Rectal smooth muscle tissue (tissue), 1 donor: Measurements from ENCODE around the gene PUS10.

Experiments
- H3K27ac ChIP-seq: one replicate; pipeline ENCODE4 v1.7.0; 2013; ENCODE audit warnings: low read depth, low read length, inconsistent platforms
- H3K27me3 ChIP-seq: one replicate; pipeline ENCODE4 v1.7.0; 2013; ENCODE audit warnings: low read length; ENCODE audit not compliant: control insufficient read depth, insufficient read depth
- H3K36me3 ChIP-seq: one replicate; pipeline ENCODE4 v1.7.0; 2013; ENCODE audit warnings: low read length; ENCODE audit not compliant: control insufficient read depth, insufficient read depth
- H3K4me1 ChIP-seq: one replicate; pipeline ENCODE4 v1.7.0; 2013; ENCODE audit warnings: low read length; ENCODE audit not compliant: control insufficient read depth, insufficient read depth
- H3K4me3 ChIP-seq: one replicate; pipeline ENCODE4 v1.7.0; 2013; ENCODE audit warnings: low read length
- H3K9ac ChIP-seq: one replicate; pipeline ENCODE4 v1.7.0; 2013; ENCODE audit warnings: low read length

PUS10 gene

DNA sequence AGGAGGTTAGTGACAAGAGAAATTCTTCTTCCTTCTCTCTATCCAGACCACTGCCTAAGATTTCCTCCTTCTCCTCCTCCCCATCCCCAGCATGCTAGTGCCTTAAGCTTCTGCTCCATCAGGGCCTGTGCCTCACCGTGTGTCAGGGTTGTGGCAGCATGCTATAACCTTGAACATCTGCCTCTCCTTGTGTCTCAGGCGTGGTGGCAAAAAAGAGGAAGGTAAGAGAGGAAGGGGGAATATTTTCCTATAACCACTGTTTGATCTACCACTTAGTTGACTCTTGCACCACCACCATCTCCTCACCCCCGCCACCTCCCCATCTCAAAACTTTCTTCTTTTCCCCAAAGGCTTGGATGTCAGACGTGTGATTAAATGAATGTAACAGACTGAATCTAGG, 38.8 kb downstream of the PUS10 start:
- no peak overlapping the region for H3K27ac ChIP-seq
- H3K36me3 ChIP-seq: no peaks in the 10 kb centered on the region
- no peak overlapping the region for H3K4me3 ChIP-seq
- H3K27me3 ChIP-seq: no peaks in the 10 kb centered on the region
- H3K4me1 ChIP-seq: no peaks in the 10 kb centered on the region
- H3K9ac ChIP-seq: no peak overlapping the region

- H3K27ac ChIP-seq: no peak overlapping the region
- H3K4me1 ChIP-seq: no peaks in the 10 kb centered on the region
- no peak overlapping the region for H3K4me3 ChIP-seq
- H3K36me3 ChIP-seq: no peaks in the 10 kb centered on the region
- no peaks in the 10 kb centered on the region for H3K27me3 ChIP-seq
- H3K9ac ChIP-seq: no peak overlapping the region
Measured at GRCh38 chr2:60977562-60977895, 40.5 kb downstream of the PUS10 start.

GRCh38 chr2:60976875-60977561, 41.0 kb downstream of the PUS10 start:
- Histone ChIP-seq H3K36me3 (no peaks in the 10 kb centered on the region), H3K4me3 (no peak overlapping the region), H3K27me3 (no peaks in the 10 kb centered on the region), H3K9ac (no peak overlapping the region), H3K4me1 (no peaks in the 10 kb centered on the region), H3K27ac (no peak overlapping the region)

GRCh38 chr2:60976256-60976850, 41.7 kb downstream of the PUS10 start:
- Histone ChIP-seq H3K27me3 (no peaks in the 10 kb centered on the region), H3K9ac (no peak overlapping the region), H3K4me1 (no peaks in the 10 kb centered on the region), H3K36me3 (no peaks in the 10 kb centered on the region), H3K4me3 (no peak overlapping the region), H3K27ac (no peak overlapping the region)

DNA sequence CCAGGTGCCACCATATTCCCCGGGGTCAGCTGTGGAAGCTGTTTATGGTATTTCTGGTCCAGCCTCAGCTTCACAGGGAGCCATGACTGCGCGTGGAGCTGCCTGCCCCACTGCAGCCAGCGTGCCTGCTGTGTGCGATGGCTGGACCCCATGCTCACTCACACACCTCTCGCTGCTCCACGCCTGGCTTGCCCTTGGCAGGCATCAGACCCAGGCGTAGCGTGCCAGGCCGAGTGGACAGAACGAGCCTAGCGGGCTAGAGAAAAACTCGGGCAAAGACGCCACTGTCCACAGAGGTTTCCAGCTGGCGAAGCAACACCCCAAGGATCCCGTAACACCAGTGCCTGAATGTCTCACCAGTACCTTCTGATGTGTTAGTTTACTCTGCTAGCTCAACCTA, 43.4 kb downstream of the PUS10 start:
- H3K4me1 ChIP-seq: no peaks in the 10 kb centered on the region
- H3K36me3 ChIP-seq: no peaks in the 10 kb centered on the region
- no peak overlapping the region for H3K27ac ChIP-seq
- no peaks in the 10 kb centered on the region for H3K27me3 ChIP-seq
- H3K9ac ChIP-seq: no peak overlapping the region
- H3K4me3 ChIP-seq: no peak overlapping the region

GRCh38 chr2:60973705-60974104, 44.4 kb downstream of the PUS10 start:
- Histone ChIP-seq H3K27me3 (no peaks in the 10 kb centered on the region), H3K4me3 (no peak overlapping the region), H3K27ac (no peak overlapping the region), H3K4me1 (no peaks in the 10 kb centered on the region), H3K36me3 (no peaks in the 10 kb centered on the region), H3K9ac (no peak overlapping the region)

DNA sequence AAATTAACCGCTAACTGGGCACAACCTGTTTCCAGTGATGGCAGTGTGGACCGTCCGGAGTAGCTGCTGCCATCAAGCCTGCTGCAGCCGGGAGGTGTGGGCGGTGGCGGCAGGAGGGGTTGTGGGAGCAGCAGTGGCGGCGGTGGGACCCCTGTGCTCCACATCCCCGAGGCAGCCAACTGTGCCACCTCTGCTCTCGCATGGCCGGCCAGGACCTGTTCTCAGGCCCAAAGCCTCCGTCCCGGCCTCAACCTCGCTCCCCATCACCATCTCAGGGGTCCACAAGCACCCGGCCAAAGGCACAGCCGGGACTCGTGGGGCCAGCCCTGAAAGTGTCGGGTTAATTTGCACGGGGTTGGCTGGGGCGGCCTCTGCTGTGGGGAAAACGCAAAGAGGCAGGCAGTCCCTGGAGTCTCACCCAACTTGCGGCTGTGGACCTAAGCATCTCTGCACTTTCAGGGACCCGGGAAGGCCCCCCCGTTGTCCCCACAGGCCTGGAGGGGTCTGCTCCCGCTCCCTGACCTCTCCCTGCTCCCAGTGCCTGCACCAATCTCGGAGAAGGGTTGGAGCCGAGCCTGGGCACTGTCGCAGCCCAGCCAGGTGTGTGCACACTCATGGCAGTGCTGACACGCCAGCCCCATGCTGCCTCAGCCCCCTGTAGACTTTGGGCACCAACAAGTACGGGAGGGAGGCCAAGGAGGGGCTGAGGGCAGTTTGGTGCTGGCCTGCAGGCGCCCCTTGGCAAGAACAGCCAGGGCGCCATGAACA, 45.0 kb downstream of the PUS10 start:
- Histone ChIP-seq H3K4me3 (no peak overlapping the region), H3K9ac (no peak overlapping the region), H3K27ac (no peak overlapping the region), H3K36me3 (no peaks in the 10 kb centered on the region), H3K27me3 (no peaks in the 10 kb centered on the region), H3K4me1 (no peaks in the 10 kb centered on the region)

DNA sequence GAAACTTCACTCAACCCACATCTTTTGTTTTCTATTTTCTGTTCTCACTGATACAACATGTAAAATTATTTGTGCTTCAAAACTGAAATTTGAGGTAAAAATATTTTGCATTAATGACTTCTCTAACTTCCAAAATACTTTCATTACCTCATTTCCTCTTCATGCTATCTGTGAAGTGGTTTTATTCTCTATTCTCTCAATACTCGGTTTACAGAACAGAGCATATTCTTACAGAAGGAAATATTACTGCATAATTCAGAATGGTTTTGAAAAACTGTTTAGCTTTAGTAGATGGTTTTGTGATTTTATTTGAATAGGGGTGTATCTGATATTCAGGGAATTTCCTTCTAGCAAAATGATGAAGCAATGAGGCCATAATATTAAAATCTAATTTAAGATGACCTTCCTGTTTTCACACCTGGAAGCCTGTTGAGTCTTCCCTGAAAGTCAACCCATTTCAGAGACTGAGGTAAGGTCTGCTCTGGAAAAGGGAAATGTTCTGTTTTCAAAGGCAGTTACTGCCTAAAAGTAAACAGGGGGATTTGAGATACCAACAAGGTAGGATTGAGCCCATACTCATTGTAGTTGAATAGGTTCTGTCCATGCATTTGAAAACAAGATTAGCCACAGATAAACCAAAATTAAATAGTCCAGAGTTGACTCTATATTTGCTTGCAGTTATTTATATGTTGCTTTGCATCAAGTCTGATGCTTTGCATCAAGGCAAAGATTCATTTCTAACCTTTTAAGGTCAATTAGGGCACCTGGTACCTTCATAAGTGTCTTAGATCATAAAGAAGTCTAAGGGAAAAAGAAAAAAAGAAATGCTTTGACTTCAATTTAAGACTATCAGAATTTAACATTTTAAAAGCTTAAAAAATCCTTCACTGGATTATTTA, 51.3 kb downstream of the PUS10 start:
- Histone ChIP-seq H3K36me3 (no peaks in the 10 kb centered on the region), H3K27me3 (no peaks in the 10 kb centered on the region), H3K4me3 (no peak overlapping the region), H3K27ac (no peak overlapping the region), H3K9ac (no peak overlapping the region), H3K4me1 (no peaks in the 10 kb centered on the region)

GRCh38 chr2:60965499-60965785, 52.6 kb downstream of the PUS10 start:
- no peaks in the 10 kb centered on the region for H3K4me1 ChIP-seq
- no peak overlapping the region for H3K9ac ChIP-seq
- no peak overlapping the region for H3K27ac ChIP-seq
- H3K27me3 ChIP-seq: no peaks in the 10 kb centered on the region
- no peak overlapping the region for H3K4me3 ChIP-seq
- no peaks in the 10 kb centered on the region for H3K36me3 ChIP-seq

- Histone ChIP-seq H3K36me3 (no peaks in the 10 kb centered on the region), H3K27me3 (no peaks in the 10 kb centered on the region), H3K4me1 (no peaks in the 10 kb centered on the region), H3K4me3 (no peak overlapping the region), H3K27ac (no peak overlapping the region), H3K9ac (no peak overlapping the region)
Measured at GRCh38 chr2:60964651-60965498, 53.2 kb downstream of the PUS10 start.

- H3K36me3 ChIP-seq: no peaks in the 10 kb centered on the region
- H3K4me3 ChIP-seq: no peak overlapping the region
- H3K27ac ChIP-seq: no peak overlapping the region
- no peaks in the 10 kb centered on the region for H3K27me3 ChIP-seq
- H3K9ac ChIP-seq: no peak overlapping the region
- H3K4me1 ChIP-seq: no peaks in the 10 kb centered on the region
Measured at GRCh38 chr2:60963190-60963589, 54.9 kb downstream of the PUS10 start.

DNA sequence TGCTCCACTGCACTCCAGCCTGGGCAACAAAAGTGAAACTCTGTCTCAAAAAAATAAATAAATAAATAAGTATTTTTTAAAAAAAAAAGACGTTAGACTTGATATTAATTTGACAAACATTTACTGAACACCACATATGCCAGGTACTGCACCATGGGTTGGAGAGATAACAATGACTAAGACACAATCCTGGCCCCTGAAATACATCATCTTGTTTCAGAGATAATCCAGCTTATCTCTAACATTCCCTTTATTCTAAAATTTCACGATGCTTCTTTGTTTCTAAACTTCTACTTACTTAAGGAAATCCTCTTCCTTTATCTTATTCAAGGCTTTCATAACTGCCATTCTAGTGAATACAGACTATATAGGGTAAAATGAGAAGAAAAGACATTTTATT, 55.5 kb downstream of the PUS10 start:
- Histone ChIP-seq H3K27ac (no peak overlapping the region), H3K4me3 (no peak overlapping the region), H3K27me3 (no peaks in the 10 kb centered on the region), H3K36me3 (no peaks in the 10 kb centered on the region), H3K9ac (no peak overlapping the region), H3K4me1 (no peaks in the 10 kb centered on the region)
